A673 (cell line): ENCODE measurements around the gene EPC1. TPM values are rescaled to one million over a fixed set of nuclear protein-coding genes. Genes with fewer than 3 reads are reported as not detected.
"Not testable (repeated sequence)": the region's sequence is repeated elsewhere in the genome, so short reads cannot be mapped to it uniquely, and the experiment has no call there.

Source experiments
- BruUV-seq: library from RNA; stranded (reverse); fragments of 400-500 nt; replicated peaks from 2 replicates; lab custom pipeline; 2021; lab: Mats Ljungman, UMichigan
- CTCF ChIA-PET: fragments of 300-600 bp; sonication (Branson Sonifier 250); formaldehyde crosslinking; loops from one replicate; lab custom pipeline; 2022; ENCODE audit warnings: antibody characterized with exemption; lab: Charles Lee
- POLR2A ChIA-PET: fragments of 300-600 bp; sonication (Branson Sonifier 250); formaldehyde crosslinking; loops from one replicate; lab custom pipeline; 2022; ENCODE audit warnings: antibody characterized with exemption; ENCODE audit not compliant: low non-redundant PET; lab: Charles Lee
- DNase-seq: peaks from one replicate; pipeline ENCODE4 v3.0.0-alpha.2; 2015; ENCODE audit warnings: low spot score
- H3K27ac ChIP-seq: fragments of 200-600 bp; sonication (generic); 2 replicates; pipeline ENCODE4 v1.5.1; 2016; ENCODE audit warnings: mixed run types, low read depth, mild to moderate bottlenecking, mixed read lengths, antibody characterized with exemption, low read length; ENCODE audit not compliant: poor library complexity, severe bottlenecking
- H3K27me3 ChIP-seq: fragments of 200-600 bp; sonication (generic); replicated peaks from 2 replicates; pipeline ENCODE4 v1.6.1; 2017; ENCODE audit warnings: mixed run types, low read depth, mild to moderate bottlenecking, mixed read lengths, antibody characterized with exemption, low read length; ENCODE audit not compliant: insufficient read depth, poor library complexity
- H3K36me3 ChIP-seq: fragments of 200-600 bp; sonication (generic); 2 replicates; pipeline ENCODE4 v1.6.1; 2016; ENCODE audit warnings: mixed run types, mild to moderate bottlenecking, mixed read lengths, antibody characterized with exemption, low read length; ENCODE audit not compliant: insufficient read depth, poor library complexity, severe bottlenecking
- H3K4me1 ChIP-seq: fragments of 200-600 bp; sonication (generic); 2 replicates; pipeline ENCODE4 v1.6.1; 2017; ENCODE audit warnings: mixed run types, mild to moderate bottlenecking, mixed read lengths, antibody characterized with exemption, low read length; ENCODE audit not compliant: insufficient read depth, poor library complexity, severe bottlenecking
- H3K4me3 ChIP-seq: fragments of 200-600 bp; sonication (generic); 2 replicates; pipeline ENCODE4 v1.5.1; 2016; ENCODE audit warnings: low read depth, mixed run types, mild to moderate bottlenecking, mixed read lengths, low read length; ENCODE audit not compliant: poor library complexity, severe bottlenecking
- H3K9me3 ChIP-seq: fragments of 200-600 bp; sonication (generic); 2 replicates; pipeline ENCODE4 v1.6.1; 2016; ENCODE audit warnings: mixed run types, low read depth, mild to moderate bottlenecking, mixed read lengths, antibody characterized with exemption, low read length; ENCODE audit not compliant: poor library complexity, severe bottlenecking
- CTCF ChIP-seq: fragments of 300-800, 200-600 bp; sonication (generic); conservative IDR thresholded peaks from 2 replicates; pipeline ENCODE4 v1.5.1; 2017; ENCODE audit warnings: low read depth, mild to moderate bottlenecking, antibody characterized with exemption, low read length, moderate library complexity, mixed read lengths
- EZH2 ChIP-seq: fragments of 200-600 bp; sonication (generic); IDR thresholded peaks from 2 replicates; pipeline ENCODE4 v1.6.1; 2017; ENCODE audit warnings: borderline replicate concordance, low read depth, mild to moderate bottlenecking, mixed read lengths, antibody characterized with exemption, low read length; ENCODE audit not compliant: poor library complexity, severe bottlenecking
- intact Hi-C: fragments of 100-400 bp; cut with micrococcal nuclease; formaldehyde crosslinking; loops from one replicate; pipeline ENCODE4 v1.10.0; 2022; ENCODE audit not compliant: unreplicated experiment
- total RNA-seq: library from RNA; stranded (reverse); gene quantifications from 2 replicates; pipeline ENCODE4 v1.2.3, GENCODE V29; 2021

The EPC1 gene
- total RNA-seq, 1 experiment from 2014 or later, result 75.8 TPM

- Histone ChIP-seq H3K36me3 (no peaks in the 10 kb centered on the region), H3K9me3 (no peaks in the 10 kb centered on the region), H3K4me3 (no peak overlapping the region), H3K27ac (no peak overlapping the region), H3K27me3 (no peaks in the 10 kb centered on the region), H3K4me1 (no peaks in the 10 kb centered on the region)
- ChIA-PET POLR2A (no interaction called here), CTCF (no interaction called here)
- BruUV-seq, result no TSS peak
- intact Hi-C loops, result no loop called here
- no peak for TF ChIP-seq CTCF
- no peak for TF ChIP-seq EZH2
- DNase-seq, result no peak
Observed at GRCh38 chr10:32234471-32234870, 112.5 kb downstream of the EPC1 start.

GRCh38 chr10:32233375-32233774 lies 113.6 kb downstream of the EPC1 start:
- H3K27ac ChIP-seq, H3K4me1 ChIP-seq, intact Hi-C loops, H3K36me3 ChIP-seq, DNase-seq, CTCF ChIA-PET, H3K9me3 ChIP-seq, H3K4me3 ChIP-seq, H3K27me3 ChIP-seq, BruUV-seq, POLR2A ChIA-PET: not testable (repeated sequence)

GRCh38 chr10:32232378-32232777 lies 114.6 kb downstream of the EPC1 start:
- Histone ChIP-seq H3K4me1 (no peaks in the 10 kb centered on the region), H3K27ac (no peak overlapping the region), H3K4me3 (no peak overlapping the region), H3K27me3 (no peaks in the 10 kb centered on the region), H3K36me3 (no peaks in the 10 kb centered on the region), H3K9me3 (no peaks in the 10 kb centered on the region)
- ChIA-PET POLR2A (no interaction called here), CTCF (no interaction called here)
- no peak for DNase-seq
- no TSS peak for BruUV-seq
- intact Hi-C loops, result no loop called here
- TF ChIP-seq CTCF, result no peak
- TF ChIP-seq EZH2, result no peak

GRCh38 chr10:32229788-32230187 lies 117.2 kb downstream of the EPC1 start:
- intact Hi-C loops, H3K36me3 ChIP-seq, H3K4me3 ChIP-seq, BruUV-seq, DNase-seq, H3K9me3 ChIP-seq, POLR2A ChIA-PET, CTCF ChIA-PET, H3K27ac ChIP-seq, H3K27me3 ChIP-seq, H3K4me1 ChIP-seq: not testable (repeated sequence)
